NCI-H524 (cell line): ENCODE data around the gene ADAMTS14.

Experiments
- DNase-seq, 2 experiments: peaks; one replicate each; lab custom pipeline; 2025; lab: John Stamatoyannopoulos, UW

ADAMTS14 gene

DNA sequence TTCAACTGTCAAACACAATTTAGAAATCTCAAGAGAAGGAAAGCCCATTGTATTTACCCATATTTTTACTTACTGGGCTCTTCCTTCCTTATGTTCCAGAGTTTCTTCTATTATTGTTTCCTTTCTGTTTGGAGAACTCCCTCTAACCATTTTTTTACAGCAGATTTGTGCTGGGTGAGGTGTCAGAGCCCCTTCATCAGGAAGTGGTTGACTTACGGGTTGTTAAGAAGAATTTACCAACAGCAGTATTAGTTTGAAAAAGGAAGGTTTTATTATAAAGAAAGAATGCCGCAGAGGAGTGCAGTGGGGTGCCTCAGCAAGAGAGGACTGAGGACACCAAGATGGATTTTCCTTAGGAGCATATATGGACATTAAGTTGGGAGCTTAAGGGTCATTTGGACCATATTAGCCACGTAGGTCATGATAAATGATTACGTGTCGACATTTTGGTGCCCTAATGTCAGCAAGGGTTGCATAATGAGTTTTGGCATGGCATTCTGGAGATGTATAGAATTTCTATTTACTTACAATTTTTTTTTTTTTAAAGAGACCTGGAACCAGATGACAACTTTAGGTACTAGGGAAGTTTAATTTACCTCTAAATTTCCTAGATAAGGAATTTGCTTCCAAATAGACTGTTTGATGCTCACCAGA, 119.2 kb downstream of the ADAMTS14 start:
- no peak for DNase-seq

DNA sequence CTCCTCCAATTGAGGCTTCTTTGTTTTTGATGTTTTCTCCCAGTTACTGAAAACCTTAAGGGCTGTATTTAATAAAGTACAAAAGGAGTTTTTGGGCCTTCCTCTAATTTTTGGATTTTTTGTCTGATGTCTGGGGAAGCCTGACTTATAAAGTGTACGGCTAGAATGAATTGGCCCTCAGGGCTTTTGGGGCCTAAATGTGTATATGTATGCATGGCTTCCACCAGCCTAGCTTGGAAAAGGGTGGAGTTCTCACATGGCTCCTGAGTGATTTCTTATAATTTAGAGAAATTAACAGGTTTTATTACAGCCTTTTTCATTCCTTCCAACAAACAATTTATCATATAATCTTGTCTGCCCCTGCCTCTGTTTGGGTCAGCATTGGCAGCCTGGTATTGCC, 123.3 kb downstream of the ADAMTS14 start:
- no peak for DNase-seq

DNA sequence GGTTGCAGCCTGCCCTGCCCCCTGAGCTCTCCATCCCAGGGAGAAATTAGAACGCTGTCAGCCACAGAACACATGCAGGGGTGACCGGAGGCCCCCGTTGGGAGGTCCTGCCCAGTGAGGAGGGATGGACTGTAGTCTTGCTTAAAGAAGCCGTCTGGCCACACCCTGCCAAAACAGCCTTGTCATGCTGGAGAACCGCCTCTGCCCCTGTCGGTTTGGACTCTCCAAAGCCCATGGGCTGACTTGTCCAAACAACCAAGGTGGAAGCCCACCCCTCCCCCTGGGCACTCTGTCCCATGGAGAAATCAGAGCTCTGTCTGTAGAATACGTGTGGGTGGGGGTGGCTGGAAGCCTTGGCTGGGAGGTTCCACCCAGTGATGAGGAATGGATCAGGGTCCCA, 125.5 kb downstream of the ADAMTS14 start:
- no peak for DNase-seq

DNA sequence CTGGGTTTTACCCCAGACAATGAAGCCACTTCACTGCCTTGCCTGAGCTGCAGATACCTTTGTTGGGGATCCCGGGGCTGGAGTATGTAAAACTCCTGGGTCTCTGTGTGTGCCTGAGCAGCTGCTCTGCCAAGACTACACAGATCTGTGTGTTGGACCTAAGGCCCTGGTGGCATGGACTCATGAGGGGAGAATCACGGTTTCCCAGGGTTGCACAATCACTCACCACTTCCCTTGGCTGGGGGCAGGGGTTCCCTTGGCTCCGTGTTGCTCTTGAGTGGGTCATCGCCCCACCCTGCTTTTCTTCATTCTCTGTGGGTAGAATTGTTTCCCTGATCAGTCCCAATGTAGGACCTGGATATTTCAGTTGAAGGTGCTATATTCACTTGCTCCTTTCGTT, 126.8 kb downstream of the ADAMTS14 start:
- DNase-seq = no peak

DNA sequence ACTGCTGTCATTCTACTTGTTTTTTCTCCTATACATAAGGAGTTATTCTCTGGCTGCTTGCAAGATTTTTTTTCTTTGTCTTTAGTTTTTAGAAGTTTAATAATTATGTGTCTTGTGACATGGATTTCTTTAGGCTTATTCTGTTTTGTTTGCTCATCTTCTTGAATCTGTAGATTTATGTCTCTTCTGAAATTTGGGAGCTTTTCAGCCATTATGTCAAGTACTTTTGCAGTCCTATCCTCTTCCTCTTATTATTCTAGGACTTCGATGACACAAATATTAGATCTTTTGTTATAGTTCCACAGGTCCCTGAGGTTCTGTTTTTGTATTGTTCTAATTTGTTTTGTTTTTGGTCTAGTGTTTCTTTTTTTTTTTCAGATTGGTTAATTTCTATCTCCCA, 129.5 kb downstream of the ADAMTS14 start:
- DNase-seq = no peak

DNA sequence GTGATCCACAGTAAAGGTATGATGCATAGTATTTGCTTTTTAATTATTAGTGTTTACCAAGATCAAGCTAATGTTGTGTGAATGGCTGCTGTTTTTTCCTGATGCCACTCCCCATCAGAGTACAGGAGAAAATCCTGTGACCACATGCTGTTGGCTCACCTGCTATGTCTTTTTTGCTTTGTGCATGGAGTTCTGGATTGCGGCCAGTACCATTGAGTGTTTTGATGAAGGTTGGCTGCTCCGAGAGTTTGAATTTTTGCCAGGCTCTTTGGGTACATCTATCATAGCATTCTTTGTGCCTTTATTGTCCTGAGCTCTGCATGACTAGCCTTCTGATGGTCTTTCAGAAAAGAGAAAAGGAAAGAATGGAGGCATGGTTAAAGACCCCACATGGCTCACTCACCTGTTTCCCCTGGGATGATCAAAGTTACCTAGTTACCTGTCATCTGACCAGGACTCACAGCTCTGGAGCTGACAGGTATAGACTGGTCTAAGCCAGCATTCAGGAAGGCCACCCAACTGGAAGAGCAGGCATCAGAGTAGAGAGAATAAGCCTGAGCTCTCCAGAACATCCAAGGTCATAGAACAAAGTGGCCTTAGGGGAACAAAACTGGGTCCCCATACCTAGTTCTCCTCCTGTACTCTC, 131.6 kb downstream of the ADAMTS14 start:
- no peak for DNase-seq

DNA sequence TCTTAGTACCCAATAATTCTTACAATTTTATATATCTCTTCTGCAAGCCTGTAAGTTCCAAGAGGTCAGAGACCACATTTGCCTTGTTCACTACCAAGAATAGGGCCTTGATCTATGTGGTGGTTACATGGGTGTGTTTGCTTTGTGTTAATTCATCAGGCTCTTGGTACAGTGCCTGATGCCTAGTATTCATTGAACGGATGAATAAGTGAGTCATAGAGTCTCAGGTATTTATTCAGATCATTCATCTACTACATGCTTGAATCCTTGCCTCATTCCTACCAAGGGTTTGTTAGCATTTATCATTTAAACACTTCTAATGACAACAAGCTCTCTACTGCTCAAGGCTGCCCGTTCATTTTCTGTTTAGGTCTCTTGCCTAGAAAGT, 132.1 kb downstream of the ADAMTS14 start:
- DNase-seq = no peak

DNA sequence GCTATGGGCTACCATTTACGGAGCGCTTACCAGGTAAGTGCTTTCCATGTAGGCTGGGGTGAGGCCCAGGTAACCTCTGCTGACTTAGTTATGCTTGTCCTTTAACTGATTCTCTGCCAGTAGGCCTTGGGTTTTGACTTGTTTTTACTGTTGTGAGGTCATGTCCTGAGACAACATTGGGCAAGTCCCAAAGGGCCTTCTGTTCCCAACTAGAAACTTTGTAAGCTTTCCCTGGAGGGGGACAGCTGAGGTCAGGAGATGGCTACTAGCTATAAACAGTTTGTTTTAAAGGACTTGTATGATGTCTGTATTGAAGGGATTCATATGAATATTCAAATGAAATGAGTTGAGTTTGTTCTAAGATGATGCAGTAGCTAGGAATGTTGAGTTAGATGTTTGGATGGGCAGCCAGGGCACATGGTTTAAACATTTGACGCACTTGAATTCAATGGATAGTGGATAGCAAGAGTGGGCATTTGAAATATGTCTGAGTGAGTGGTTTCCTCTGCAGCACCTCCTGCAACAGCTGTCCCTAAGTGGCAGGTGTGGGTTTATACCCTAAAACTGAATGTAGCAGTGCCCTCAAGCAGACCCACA, 133.4 kb downstream of the ADAMTS14 start:
- DNase-seq = no peak

DNA sequence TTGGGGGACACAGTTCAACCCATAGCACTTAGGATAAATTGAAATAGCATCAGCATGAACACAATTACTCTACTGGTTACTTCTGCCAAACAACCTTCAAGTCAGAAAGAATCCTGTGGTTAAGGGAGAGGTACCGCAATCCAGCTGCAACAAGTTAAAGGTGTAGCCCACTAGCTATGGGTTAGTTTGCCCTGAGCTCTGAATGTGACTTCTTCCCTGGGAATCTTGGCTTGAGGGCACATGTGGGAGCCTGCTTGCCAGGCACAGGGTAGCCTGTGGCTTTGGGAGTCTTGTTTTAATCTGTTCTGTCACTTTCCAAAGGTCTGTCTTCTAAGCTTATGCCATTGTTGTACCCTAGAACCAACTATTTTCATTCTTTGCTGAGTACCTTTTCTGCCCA, 134.5 kb downstream of the ADAMTS14 start:
- DNase-seq = no peak

DNA sequence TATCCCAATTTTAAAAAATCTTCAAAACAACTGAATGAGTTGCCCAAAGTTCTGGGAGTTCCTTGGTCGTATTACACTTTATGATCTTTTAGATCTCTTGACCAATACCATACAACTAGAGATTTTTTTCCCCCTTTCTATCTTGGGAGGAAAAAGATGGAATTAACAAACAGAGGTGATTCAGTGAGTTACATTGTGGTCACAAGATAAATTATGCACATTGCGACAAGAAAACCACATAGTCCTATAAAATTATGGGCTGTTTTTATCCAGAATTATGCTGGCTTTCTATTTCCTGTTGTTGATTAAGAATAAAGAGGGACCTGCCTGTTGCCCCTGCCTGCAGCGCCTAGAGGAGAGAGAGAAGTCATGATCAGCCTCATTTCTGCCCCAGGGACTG, 135.2 kb downstream of the ADAMTS14 start:
- no peak for DNase-seq

DNA sequence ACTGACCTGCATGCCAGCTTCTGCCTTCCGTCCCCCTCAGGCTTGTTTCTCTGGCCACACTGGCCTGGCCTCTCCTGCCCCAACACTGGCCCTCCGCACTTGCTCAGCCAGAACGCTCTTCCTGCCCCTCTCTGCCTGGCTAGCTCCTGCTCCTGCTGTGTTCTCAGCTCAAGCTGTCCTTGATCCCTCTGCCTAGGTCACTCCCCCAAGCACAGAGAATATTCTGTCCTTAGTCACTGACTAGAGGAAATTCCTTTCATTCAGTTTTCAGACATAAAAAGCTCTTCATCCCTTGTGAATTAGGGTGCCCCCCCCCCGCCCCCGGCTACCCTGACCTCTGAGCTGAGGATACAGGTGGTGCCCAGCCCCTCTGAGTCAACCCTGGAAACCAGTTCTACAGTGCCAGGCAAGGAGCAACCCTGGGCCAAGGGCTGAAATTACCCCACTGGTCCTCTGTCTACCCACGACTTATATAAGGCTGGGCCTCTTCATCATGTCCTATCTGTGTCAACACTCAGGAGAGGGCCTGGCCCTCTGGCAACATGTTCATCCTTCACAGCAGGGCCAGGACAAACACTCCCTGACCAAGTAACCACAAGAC, 136.8 kb downstream of the ADAMTS14 start:
- DNase-seq = no peak

DNA sequence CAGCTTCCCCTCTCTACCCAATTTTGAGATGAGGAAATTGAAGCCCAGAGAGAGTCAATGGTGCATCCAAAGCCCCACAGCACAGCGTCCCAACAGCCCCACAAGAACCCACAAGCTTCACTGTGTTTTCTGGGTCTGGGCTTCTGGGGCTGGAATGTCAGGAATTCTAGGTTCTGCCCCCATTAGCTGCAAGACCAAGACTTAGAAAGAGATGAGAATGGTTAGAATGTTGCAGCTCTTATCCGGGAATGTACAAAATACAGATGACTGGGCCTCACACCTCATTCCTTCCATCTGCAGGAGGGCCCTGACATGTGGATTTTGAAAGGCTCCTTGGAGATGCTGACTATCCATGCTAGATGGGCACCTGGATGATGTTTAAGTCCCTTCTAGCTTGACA, 137.4 kb downstream of the ADAMTS14 start:
- DNase-seq = no peak

DNA sequence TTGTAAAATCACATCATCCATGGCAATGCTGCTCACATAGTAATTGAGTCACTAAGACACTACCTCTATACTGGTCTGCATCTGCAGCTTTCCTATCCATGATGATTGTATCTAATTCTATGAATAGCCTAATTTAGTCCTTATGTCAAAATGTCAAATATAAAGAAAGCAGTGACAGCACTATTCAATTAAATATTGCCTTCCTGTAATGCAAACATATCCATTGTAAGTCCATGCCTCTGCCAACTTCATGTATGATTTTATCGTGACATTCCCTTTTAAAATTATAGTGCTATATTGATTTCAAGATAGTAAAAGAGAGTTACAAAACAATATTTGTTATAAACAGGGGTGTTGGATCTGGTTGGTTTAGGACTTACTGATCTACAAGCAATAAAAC, 138.7 kb downstream of the ADAMTS14 start:
- DNase-seq = no peak

DNA sequence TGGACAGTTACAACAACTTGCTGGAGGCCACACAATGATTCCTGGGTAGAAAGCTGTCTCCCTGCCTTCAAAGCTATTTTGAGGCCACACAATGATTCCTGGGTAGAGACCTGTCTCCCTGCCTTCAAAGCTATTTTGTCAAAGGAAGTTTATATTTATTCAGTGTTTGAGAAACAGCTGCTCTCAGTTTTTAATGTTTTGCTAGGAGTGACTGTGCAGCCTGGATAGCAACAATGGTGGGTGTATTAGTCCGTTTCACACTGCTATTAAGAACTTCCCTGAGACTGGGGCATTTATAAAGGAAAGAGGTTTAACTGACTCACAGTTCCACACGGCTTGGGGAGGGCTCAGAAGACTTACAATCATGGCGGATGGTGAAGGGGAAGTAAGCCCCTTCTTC, 139.6 kb downstream of the ADAMTS14 start:
- DNase-seq = no peak
